ENCODE data around the gene NARS2. TPM values are rescaled to one million over a fixed set of nuclear protein-coding genes. Genes with fewer than 3 reads are reported as not detected.

NARS2 gene
- total and polyA plus RNA-seq, 9 donors, result 13.2 to 24.5 (median 17.1) TPM

GRCh38 chr11:78595436-78596130 lies 20.9 kb upstream of the NARS2 start:
- Histone ChIP-seq H3K4me1 (ENCODE audit: insufficient read depth) (no peaks in the 10 kb centered on the region), H3K27me3 (no peaks in the 10 kb centered on the region), H3K4me3 (no peak overlapping the region), H3K9me3 (no peaks in the 10 kb centered on the region), H3K36me3 (no peaks in the 10 kb centered on the region), H3K27ac (no peak overlapping the region)
- intact Hi-C loops (cut with DNase I), result no loop called here
- 46 to 56% (median 52%) methylated on average over 16 of the region's 16 CpGs for WGBS, 3 donors
- TF ChIP-seq POLR2A (IDR thresholded peaks at IDR 0.05), result no peak
- TF ChIP-seq, protein P1, sequence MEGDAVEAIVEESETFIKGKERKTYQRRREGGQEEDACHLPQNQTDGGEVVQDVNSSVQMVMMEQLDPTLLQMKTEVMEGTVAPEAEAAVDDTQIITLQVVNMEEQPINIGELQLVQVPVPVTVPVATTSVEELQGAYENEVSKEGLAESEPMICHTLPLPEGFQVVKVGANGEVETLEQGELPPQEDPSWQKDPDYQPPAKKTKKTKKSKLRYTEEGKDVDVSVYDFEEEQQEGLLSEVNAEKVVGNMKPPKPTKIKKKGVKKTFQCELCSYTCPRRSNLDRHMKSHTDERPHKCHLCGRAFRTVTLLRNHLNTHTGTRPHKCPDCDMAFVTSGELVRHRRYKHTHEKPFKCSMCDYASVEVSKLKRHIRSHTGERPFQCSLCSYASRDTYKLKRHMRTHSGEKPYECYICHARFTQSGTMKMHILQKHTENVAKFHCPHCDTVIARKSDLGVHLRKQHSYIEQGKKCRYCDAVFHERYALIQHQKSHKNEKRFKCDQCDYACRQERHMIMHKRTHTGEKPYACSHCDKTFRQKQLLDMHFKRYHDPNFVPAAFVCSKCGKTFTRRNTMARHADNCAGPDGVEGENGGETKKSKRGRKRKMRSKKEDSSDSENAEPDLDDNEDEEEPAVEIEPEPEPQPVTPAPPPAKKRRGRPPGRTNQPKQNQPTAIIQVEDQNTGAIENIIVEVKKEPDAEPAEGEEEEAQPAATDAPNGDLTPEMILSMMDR (IDR thresholded peaks at IDR 0.05), result no peak
- no peak for TF ChIP-seq EP300 (IDR thresholded peaks at IDR 0.05)
- DNase-seq, result no peak

DNA sequence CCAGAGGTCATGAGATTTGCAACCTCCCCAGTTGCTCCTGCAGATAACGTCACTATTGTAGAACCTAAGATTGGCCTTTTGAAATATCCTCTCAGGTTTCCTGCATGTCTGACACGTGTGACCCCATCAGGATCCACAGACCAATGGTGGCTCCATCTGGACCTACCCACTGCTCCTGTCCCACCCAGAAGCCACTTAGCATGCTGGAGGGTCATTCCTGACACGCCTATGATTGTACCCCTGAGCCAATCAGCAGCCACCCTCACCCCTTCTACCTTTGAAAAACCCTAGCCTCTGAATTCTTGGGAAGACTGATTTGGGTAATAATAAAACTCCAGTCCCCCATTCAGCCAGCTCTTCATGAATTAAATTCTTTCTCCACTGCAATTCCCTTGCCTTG lies 20.1 kb upstream of the NARS2 start:
- Histone ChIP-seq H3K4me1 (ENCODE audit: insufficient read depth) (no peaks in the 10 kb centered on the region), H3K36me3 (no peaks in the 10 kb centered on the region), H3K4me3 (no peak overlapping the region), H3K9me3 (no peaks in the 10 kb centered on the region), H3K27me3 (no peaks in the 10 kb centered on the region), H3K27ac (no peak overlapping the region)
- 88 to 92% (median 90%) methylated on average over 3 of the region's 3 CpGs for WGBS, 3 donors
- intact Hi-C loops (cut with DNase I), result no loop called here
- no peak for DNase-seq
- no peak for TF ChIP-seq POLR2A (IDR thresholded peaks at IDR 0.05)
- TF ChIP-seq EP300 (IDR thresholded peaks at IDR 0.05), result no peak
- TF ChIP-seq, protein P1 (IDR thresholded peaks at IDR 0.05), result no peak

- no peak overlapping the region for H3K27ac ChIP-seq
- intact Hi-C loops (cut with DNase I), result no loop called here
- no peaks in the 10 kb centered on the region for H3K9me3 ChIP-seq
- H3K4me1 ChIP-seq (ENCODE audit: insufficient read depth), result no peaks in the 10 kb centered on the region
- no peak overlapping the region for H3K4me3 ChIP-seq
- no peaks in the 10 kb centered on the region for H3K36me3 ChIP-seq
- 31 to 43% (median 33%) methylated on average over 3 of the region's 3 CpGs for whole genome bisulfite sequencing, 3 donors
- TF ChIP-seq EP300 (IDR thresholded peaks at IDR 0.05), result no peak
- no peak for TF ChIP-seq POLR2A (IDR thresholded peaks at IDR 0.05)
- TF ChIP-seq, protein P1 (IDR thresholded peaks at IDR 0.05), result no peak
- no peaks in the 10 kb centered on the region for H3K27me3 ChIP-seq
- DNase-seq, result no peak
Observed at GRCh38 chr11:78588517-78588916, 13.9 kb upstream of the NARS2 start.

- no peaks in the 10 kb centered on the region for H3K4me1 ChIP-seq (ENCODE audit: insufficient read depth)
- H3K4me3 ChIP-seq, result no peak overlapping the region
- TF ChIP-seq, protein P1 (IDR thresholded peaks at IDR 0.05), result no peak
- no peak for TF ChIP-seq POLR2A (IDR thresholded peaks at IDR 0.05)
- no peak for TF ChIP-seq EP300 (IDR thresholded peaks at IDR 0.05)
- H3K36me3 ChIP-seq, result no peaks in the 10 kb centered on the region
- H3K27ac ChIP-seq, result no peak overlapping the region
- WGBS, 3 donors, result 66 to 78% (median 72%) methylated on average over 3 of the region's 3 CpGs
- H3K9me3 ChIP-seq, result no peaks in the 10 kb centered on the region
- intact Hi-C loops (cut with DNase I), result no loop called here
- DNase-seq, result no peak
- no peaks in the 10 kb centered on the region for H3K27me3 ChIP-seq
Observed at GRCh38 chr11:78587446-78587845, 12.8 kb upstream of the NARS2 start.

All from ovary (tissue), 9 donors.